IPS DF 6.9 (cell line): Measurements from ENCODE around the gene INTS2.
A peak's percentile ranks its signal among the peaks of the same experiment; 100 is the strongest.
"Not testable (repeated sequence)": the region's sequence is repeated elsewhere in the genome, so short reads cannot be mapped to it uniquely, and the experiment has no call there.

Source experiments
- DNase-seq: peaks from one replicate; pipeline ENCODE4 v3.0.0-alpha.2; 2013; ENCODE audit warnings: low read depth, low spot score
- H3K27ac ChIP-seq: one replicate; pipeline ENCODE4 v1.5.1; 2013; ENCODE audit warnings: low read length, control low read depth
- H3K27me3 ChIP-seq: 2 replicates; pipeline ENCODE4 v1.6.1; 2013; ENCODE audit warnings: mild to moderate bottlenecking, low read length; ENCODE audit not compliant: control insufficient read depth, insufficient read depth
- H3K36me3 ChIP-seq: 2 replicates; pipeline ENCODE4 v1.6.1; 2013; ENCODE audit warnings: low read length; ENCODE audit not compliant: control insufficient read depth, insufficient read depth
- H3K4me1 ChIP-seq: 2 replicates; pipeline ENCODE4 v1.6.1; 2013; ENCODE audit warnings: low read length; ENCODE audit not compliant: control insufficient read depth, insufficient read depth
- H3K4me3 ChIP-seq: 2 replicates; pipeline ENCODE4 v1.5.1; 2013; ENCODE audit warnings: mild to moderate bottlenecking, low read length
- H3K9me3 ChIP-seq: 2 replicates; pipeline ENCODE4 v1.6.1; 2013; ENCODE audit warnings: low read length, inconsistent platforms; ENCODE audit not compliant: control insufficient read depth, insufficient read depth
- WGBS: extraction: QIAGEN DNeasy Blood & Tissue Kit; methylation state at CpG from one replicate; pipeline ENCODE4 v1.1.7; 2013; ENCODE audit warnings: mixed read lengths, missing lambda C conversion rate; ENCODE audit not compliant: insufficient read length, insufficient coverage; 5-methylcytosine and 5-hydroxymethylcytosine counted together

INTS2 gene

GRCh38 chr17:61943117-61943516 is 15.3 kb upstream of the INTS2 start:
- H3K4me3 ChIP-seq: no peak overlapping the region
- no CpG with 5 or more reads among the region's 1 CpG for WGBS
- no peak overlapping the region for H3K27ac ChIP-seq
- no peaks in the 10 kb centered on the region for H3K27me3 ChIP-seq
- H3K9me3 ChIP-seq: no peaks in the 10 kb centered on the region
- no peak for DNase-seq
- no peaks in the 10 kb centered on the region for H3K4me1 ChIP-seq
- no peaks in the 10 kb centered on the region; the same call in 1 of the 2 replicates for H3K36me3 ChIP-seq

GRCh38 chr17:61942085-61942484 is 14.3 kb upstream of the INTS2 start:
- DNase-seq: no peak
- no peaks in the 10 kb centered on the region for H3K9me3 ChIP-seq

GRCh38 chr17:61928101-61928436 is 287 bp upstream of the INTS2 start:
- no peaks in the 10 kb centered on the region for H3K4me1 ChIP-seq
- no peak overlapping the region; the same call in 1 of the 2 replicates for H3K4me3 ChIP-seq
- DNase-seq: no peak
- H3K27me3 ChIP-seq: no peaks in the 10 kb centered on the region
- H3K27ac ChIP-seq: no peak overlapping the region
- H3K9me3 ChIP-seq: no peaks in the 10 kb centered on the region
- H3K36me3 ChIP-seq: no peaks in the 10 kb centered on the region
- WGBS: no CpG with 5 or more reads among the region's 4 CpGs

More at GRCh38 chr17:61942085-61942484, 14.3 kb upstream of the INTS2 start:
- WGBS: no CpG with 5 or more reads among the region's 2 CpGs
- no peak overlapping the region for H3K4me3 ChIP-seq
- H3K27me3 ChIP-seq: no peaks in the 10 kb centered on the region
- H3K4me1 ChIP-seq: no peaks in the 10 kb centered on the region
- H3K36me3 ChIP-seq: no peaks in the 10 kb centered on the region; the same call in 1 of the 2 replicates
- H3K27ac ChIP-seq: no peak overlapping the region

GRCh38 chr17:61926826-61927207 is 965 bp downstream of the INTS2 start:
- no peaks in the 10 kb centered on the region for H3K27me3 ChIP-seq
- no peak for DNase-seq
- H3K36me3 ChIP-seq: no peaks in the 10 kb centered on the region
- WGBS: no CpG with 5 or more reads among the region's 4 CpGs
- H3K9me3 ChIP-seq: no peaks in the 10 kb centered on the region
- no peaks in the 10 kb centered on the region for H3K4me1 ChIP-seq
- H3K27ac ChIP-seq: no peak overlapping the region
- H3K4me3 ChIP-seq: peak overlapping the region; percentile 83; the same call in 1 of the 2 replicates

GRCh38 chr17:61915162-61915561 is 12.6 kb downstream of the INTS2 start:
- H3K36me3 ChIP-seq, H3K27me3 ChIP-seq, H3K4me3 ChIP-seq, H3K27ac ChIP-seq, H3K4me1 ChIP-seq, H3K9me3 ChIP-seq, DNase-seq: not testable (repeated sequence)
- WGBS: no CpG with 5 or more reads among the region's 15 CpGs

GRCh38 chr17:61908292-61909037 is 19.3 kb downstream of the INTS2 start:
- Histone ChIP-seq H3K27me3 (no peaks in the 10 kb centered on the region), H3K4me1 (no peaks in the 10 kb centered on the region), H3K36me3 (no peaks in the 10 kb centered on the region; the same call in 1 of the 2 replicates), H3K27ac (no peak overlapping the region), H3K4me3 (no peak overlapping the region), H3K9me3 (no peaks in the 10 kb centered on the region)
- WGBS: no CpG with 5 or more reads among the region's 7 CpGs
- DNase-seq: no peak

GRCh38 chr17:61907361-61907760 is 20.4 kb downstream of the INTS2 start:
- Histone ChIP-seq H3K36me3 (no peaks in the 10 kb centered on the region; the same call in 1 of the 2 replicates), H3K27ac (no peak overlapping the region), H3K9me3 (no peaks in the 10 kb centered on the region), H3K27me3 (no peaks in the 10 kb centered on the region), H3K4me3 (no peak overlapping the region), H3K4me1 (no peaks in the 10 kb centered on the region)
- no CpG with 5 or more reads among the region's 5 CpGs for WGBS
- no peak for DNase-seq

- no CpG with 5 or more reads among the region's 5 CpGs for WGBS
- no peaks in the 10 kb centered on the region for H3K4me1 ChIP-seq
- no peak overlapping the region for H3K27ac ChIP-seq
- DNase-seq: no peak
- no peaks in the 10 kb centered on the region for H3K27me3 ChIP-seq
- H3K4me3 ChIP-seq: no peak overlapping the region
- H3K36me3 ChIP-seq: no peaks in the 10 kb centered on the region; the same call in 1 of the 2 replicates
- no peaks in the 10 kb centered on the region for H3K9me3 ChIP-seq
Observed at GRCh38 chr17:61904094-61904710, 23.6 kb downstream of the INTS2 start.

GRCh38 chr17:61903251-61903650 is 24.5 kb downstream of the INTS2 start:
- H3K4me3 ChIP-seq: no peak overlapping the region
- H3K36me3 ChIP-seq: no peaks in the 10 kb centered on the region; the same call in 1 of the 2 replicates
- no peak for DNase-seq
- no peaks in the 10 kb centered on the region for H3K4me1 ChIP-seq
- WGBS: no CpG with 5 or more reads among the region's 3 CpGs
- H3K27ac ChIP-seq: no peak overlapping the region
- H3K27me3 ChIP-seq: no peaks in the 10 kb centered on the region
- no peaks in the 10 kb centered on the region for H3K9me3 ChIP-seq

GRCh38 chr17:61897548-61898180 is 30.1 kb downstream of the INTS2 start:
- Histone ChIP-seq H3K4me1 (no peaks in the 10 kb centered on the region), H3K36me3 (no peaks in the 10 kb centered on the region; the same call in 1 of the 2 replicates), H3K27ac (no peak overlapping the region), H3K27me3 (no peaks in the 10 kb centered on the region), H3K4me3 (no peak overlapping the region), H3K9me3 (no peaks in the 10 kb centered on the region)
- 100% methylated on average over 1 of the region's 2 CpGs for WGBS
- DNase-seq: no peak
